Activated CD4-positive, CD25-positive, alpha-beta regulatory T cell (primary cell): ENCODE measurements around the gene DBX2.
"Not testable (repeated sequence)": the region's sequence is repeated elsewhere in the genome, so short reads cannot be mapped to it uniquely, and the experiment has no call there.

Source experiments
- DNase-seq, 4 experiments: peaks; one replicate each; lab custom pipeline; 2025; lab: John Stamatoyannopoulos, UW

The DBX2 gene

GRCh38 chr12:45010059-45010458, 40.8 kb downstream of the DBX2 start:
- DNase-seq: no peak

- DNase-seq: no peak
Measured at GRCh38 chr12:45008211-45008610, 42.7 kb downstream of the DBX2 start.

GRCh38 chr12:44999355-44999754, 51.5 kb downstream of the DBX2 start:
- no peak for DNase-seq

- DNase-seq: no peak
Measured at GRCh38 chr12:44993161-44993560, 57.7 kb downstream of the DBX2 start.

- not testable (repeated sequence) for DNase-seq
Measured at GRCh38 chr12:44984863-44985262, 66.0 kb downstream of the DBX2 start.

GRCh38 chr12:44979918-44980317, 71.0 kb downstream of the DBX2 start:
- DNase-seq: no peak

- DNase-seq: no peak
Measured at GRCh38 chr12:44976246-44976645, 74.7 kb downstream of the DBX2 start.

- no peak for DNase-seq
Measured at GRCh38 chr12:44972746-44973421, 78.0 kb downstream of the DBX2 start.

- no peak for DNase-seq
Measured at GRCh38 chr12:44968965-44969364, 81.9 kb downstream of the DBX2 start.
